ENCODE results near the gene PIERCE2.

GRCh38 chr15:55387027-55387426 is 21.3 kb upstream of the PIERCE2 start:
- TF ChIP-seq CTCF (IDR thresholded peaks at IDR 0.05) (no peak), POLR2A (IDR thresholded peaks at IDR 0.05) (no peak)
